ENCODE results near the gene DTWD1.
"Not testable (repeated sequence)": the region's sequence is repeated elsewhere in the genome, so short reads cannot be mapped to it uniquely, and the experiment has no call there.

The DTWD1 gene

DNA sequence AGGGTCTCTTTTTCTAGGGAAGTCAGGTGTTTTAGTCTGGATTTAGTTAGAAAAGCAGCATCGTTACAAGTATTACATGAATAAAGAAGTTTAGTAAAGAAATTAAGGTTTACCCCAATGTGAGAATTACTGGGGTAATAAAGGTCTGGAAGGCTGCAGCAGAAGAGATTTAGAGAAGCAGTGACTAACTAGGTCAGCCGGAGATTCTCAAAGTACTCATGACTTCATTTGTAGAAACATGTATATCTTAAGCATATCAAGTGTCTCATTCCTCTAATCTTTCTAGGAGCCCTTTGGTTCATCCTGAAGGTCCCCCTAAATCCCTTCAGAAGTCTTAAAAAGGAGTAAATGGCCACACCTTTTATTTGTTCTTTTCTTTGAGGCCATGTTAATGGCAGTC is 26.0 kb downstream of the DTWD1 start:
- DNase-seq: no peak

DNA sequence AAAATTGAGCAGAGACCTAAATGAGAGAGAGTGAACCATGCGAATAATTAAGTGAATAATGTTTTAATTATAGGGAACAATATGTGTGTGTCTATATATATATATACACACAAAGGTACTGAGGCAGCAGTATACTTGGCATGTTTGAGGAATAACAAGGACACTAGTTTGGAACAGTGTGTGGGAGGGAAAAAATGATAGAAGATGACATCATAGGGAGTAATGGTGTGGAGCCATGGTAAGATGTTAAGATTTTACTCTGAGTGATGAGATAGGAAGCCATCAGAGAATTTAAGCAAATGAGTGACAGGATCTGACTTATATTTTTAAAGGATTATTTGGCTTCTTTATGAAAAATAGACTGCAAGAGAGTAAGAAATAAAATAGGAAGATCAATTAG is 29.1 kb downstream of the DTWD1 start:
- DNase-seq: no peak

- no peak for DNase-seq
Observed at GRCh38 chr15:49650676-49651075, 29.8 kb downstream of the DTWD1 start.

DNA sequence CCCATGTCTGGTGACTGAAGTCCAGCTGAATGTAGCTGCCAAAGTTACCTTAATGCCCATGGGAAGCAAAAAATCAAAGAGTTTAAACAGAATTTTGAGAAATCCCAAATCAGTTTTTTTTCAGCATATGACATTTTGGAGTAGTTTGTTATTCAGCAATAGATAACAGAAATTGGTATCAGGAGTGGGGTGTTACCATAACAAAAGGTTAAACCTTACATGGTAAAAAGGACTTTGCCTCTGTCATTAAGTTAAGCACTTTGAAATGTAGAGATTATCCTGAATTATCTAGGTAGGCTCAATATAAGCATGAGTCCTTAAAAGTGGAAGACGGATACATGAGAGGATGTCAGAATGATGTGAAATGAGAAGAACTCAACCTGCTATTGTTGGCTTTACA is 32.1 kb downstream of the DTWD1 start:
- no peak for DNase-seq

- no peak for DNase-seq
Observed at GRCh38 chr15:49656734-49657133, 35.9 kb downstream of the DTWD1 start.

DNA sequence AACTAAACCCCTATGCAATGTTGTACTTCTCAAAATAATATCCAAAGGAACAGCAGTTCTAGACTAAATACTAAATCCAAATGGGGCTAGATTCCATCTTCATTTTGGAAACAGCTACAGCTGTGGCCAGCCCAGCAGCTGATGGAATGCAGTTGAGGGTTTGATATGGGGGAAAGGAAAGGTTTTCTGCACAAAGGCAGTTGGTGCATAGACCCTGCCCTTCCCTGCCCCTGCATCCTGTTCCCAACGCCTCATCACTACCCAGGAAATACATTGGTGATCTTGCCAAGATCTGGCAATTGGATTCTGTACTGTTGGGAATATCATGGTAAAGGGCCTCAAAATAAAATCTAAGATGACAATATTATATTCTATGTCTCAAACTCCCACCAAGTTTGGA is 43.9 kb downstream of the DTWD1 start:
- DNase-seq: no peak

- DNase-seq: peak; percentile 69 to 70
Observed at GRCh38 chr15:49666486-49666885, 45.6 kb downstream of the DTWD1 start.

DNA sequence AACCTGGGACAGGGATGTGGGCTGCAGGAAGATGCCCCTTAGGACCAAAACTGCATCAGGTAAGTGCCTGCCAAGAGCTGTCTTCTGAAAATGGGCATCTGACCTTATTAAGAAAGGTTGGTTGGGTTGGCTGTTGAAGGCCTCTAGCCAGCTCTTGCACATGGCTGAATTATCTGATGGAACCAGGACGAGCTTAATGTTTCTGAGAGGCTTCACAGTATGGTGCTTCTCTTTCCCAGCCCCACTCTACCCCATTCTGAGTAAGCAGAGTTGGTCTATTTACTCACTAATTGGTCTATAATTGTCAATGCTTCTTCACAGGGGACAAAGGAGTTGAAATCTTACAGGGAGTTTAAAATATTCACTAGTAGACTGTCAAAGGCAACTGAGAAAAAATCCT is 48.4 kb downstream of the DTWD1 start:
- no peak for DNase-seq

GRCh38 chr15:49673861-49674260 is 53.0 kb downstream of the DTWD1 start:
- no peak for DNase-seq

DNA sequence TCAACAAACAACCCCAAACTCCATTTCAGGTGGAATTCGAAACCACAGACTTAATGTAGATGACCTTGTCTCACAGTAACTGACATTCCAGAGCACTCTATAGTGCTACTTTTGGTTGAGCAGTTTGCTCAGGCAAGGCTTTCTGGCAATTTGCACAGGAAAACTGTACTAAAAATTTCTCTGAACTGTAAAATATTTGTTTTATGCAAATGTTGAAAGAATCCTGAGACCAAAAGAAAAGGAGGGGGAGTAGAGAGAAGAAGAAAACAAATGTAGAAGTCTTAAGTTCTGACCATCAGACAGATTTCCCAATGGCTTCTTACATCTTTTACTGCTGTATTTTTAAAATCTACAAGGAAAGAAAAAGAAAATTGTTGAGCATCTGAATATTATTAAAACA is 53.5 kb downstream of the DTWD1 start:
- DNase-seq: no peak

- DNase-seq: no peak
Observed at GRCh38 chr15:49675041-49675440, 54.2 kb downstream of the DTWD1 start.

GRCh38 chr15:49678655-49679054 is 57.8 kb downstream of the DTWD1 start:
- no peak for DNase-seq

- no peak for DNase-seq
Observed at GRCh38 chr15:49686599-49686998, 65.8 kb downstream of the DTWD1 start.

- no peak for DNase-seq
Observed at GRCh38 chr15:49688135-49688790, 67.4 kb downstream of the DTWD1 start.

GRCh38 chr15:49692514-49693090 is 71.8 kb downstream of the DTWD1 start:
- DNase-seq: no peak

DNA sequence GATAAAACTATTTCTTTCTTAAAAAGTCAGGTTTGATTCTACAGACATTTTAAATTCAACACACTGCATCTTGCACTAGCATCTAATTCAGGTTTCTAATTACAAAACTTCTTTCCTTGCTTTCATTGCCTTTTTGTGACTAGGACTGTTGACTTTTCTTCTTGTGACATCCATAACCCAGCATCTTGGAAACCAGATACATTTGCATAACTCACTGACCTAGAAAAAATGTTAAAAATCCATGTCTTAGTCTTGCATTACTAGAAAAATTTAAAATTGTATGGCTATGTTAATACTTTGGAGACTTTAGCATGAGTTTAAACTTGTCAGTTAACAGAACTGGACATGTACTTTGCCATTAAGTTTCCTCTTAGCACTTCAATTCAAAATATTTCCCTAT is 72.7 kb downstream of the DTWD1 start:
- DNase-seq: no peak

DNA sequence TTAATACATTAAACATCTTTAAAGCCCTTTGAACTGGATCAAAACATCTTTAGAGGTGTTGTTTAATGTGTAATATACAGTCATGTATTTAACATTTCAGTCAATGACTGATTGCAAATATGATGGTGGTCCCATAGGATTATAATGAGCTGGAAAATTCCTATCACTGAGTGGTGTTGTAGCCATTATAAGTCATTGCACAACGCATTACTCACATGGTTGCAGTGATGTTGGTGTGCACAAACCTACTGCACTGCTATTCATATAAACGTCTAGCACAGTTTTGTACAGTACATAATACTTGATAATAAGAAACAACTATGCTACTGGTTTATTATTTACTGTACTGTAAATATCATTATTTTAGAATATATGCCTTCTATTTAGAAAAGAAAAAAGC is 75.6 kb downstream of the DTWD1 start:
- DNase-seq: no peak

- no peak for DNase-seq
Observed at GRCh38 chr15:49697121-49697520, 76.3 kb downstream of the DTWD1 start.

- not testable (repeated sequence) for DNase-seq
Observed at GRCh38 chr15:49702982-49703381, 82.1 kb downstream of the DTWD1 start.

Data from inflammatory macrophage (primary cell).